ENCODE measurements around the gene UBL7.

DNA sequence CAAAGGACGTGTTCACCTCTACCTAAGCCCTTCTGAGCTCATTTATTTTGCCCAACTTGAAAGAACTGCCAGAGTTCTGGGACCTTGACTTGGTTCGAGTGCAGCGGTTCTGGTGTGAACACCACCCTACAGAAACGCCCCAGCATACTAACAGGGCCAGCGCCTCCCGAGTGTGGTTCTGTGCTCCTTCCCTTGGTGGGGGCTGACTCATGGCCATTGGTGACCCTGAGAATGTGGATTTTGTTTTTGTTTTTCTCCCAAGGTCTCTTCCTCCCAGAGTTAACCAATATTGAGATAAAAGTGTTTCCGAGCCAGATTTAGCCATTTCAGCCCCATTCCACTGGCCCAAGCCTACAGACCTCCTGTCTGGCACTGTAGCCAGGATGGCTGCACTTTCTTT is 55.1 kb downstream of the UBL7 start:
- TF ChIP-seq, protein P1, sequence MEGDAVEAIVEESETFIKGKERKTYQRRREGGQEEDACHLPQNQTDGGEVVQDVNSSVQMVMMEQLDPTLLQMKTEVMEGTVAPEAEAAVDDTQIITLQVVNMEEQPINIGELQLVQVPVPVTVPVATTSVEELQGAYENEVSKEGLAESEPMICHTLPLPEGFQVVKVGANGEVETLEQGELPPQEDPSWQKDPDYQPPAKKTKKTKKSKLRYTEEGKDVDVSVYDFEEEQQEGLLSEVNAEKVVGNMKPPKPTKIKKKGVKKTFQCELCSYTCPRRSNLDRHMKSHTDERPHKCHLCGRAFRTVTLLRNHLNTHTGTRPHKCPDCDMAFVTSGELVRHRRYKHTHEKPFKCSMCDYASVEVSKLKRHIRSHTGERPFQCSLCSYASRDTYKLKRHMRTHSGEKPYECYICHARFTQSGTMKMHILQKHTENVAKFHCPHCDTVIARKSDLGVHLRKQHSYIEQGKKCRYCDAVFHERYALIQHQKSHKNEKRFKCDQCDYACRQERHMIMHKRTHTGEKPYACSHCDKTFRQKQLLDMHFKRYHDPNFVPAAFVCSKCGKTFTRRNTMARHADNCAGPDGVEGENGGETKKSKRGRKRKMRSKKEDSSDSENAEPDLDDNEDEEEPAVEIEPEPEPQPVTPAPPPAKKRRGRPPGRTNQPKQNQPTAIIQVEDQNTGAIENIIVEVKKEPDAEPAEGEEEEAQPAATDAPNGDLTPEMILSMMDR (conservative IDR thresholded peaks at IDR 0.05; ENCODE audit: low read length), result no peak
- no peak for TF ChIP-seq EZH2phosphoT487 (IDR thresholded peaks at IDR 0.05; ENCODE audit: borderline replicate concordance, low read depth, low read length)
